ENCODE data around the gene RFC1. TPM values are rescaled to one million over a fixed set of nuclear protein-coding genes. Genes with fewer than 3 reads are reported as not detected.
"Not testable (repeated sequence)": the region's sequence is repeated elsewhere in the genome, so short reads cannot be mapped to it uniquely, and the experiment has no call there.

The RFC1 gene
- total RNA-seq, 1 donor from 2014 or later, result 22.3 TPM

DNA sequence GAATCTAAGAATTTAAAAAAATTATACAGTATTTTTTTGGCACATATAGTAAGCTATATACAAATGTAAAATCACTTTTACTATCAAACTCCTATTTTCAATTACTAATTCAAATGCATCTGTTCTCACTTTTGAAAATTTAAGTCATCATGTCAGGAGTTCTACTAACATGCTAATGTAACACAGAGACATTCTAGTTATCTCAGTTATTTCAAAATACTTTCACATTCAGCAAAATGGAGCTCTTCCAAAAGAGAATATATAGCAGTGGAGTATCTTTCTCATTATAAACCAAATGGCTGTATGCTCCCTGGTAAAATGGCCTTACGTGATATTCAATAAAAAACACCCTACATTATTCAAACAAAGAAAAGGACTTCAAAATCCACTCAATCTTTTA, 42.3 kb downstream of the RFC1 start:
- DNase-seq (ENCODE audit: low spot score), result no peak
- intact Hi-C loops (cut with DNase I), result no loop called here

DNA sequence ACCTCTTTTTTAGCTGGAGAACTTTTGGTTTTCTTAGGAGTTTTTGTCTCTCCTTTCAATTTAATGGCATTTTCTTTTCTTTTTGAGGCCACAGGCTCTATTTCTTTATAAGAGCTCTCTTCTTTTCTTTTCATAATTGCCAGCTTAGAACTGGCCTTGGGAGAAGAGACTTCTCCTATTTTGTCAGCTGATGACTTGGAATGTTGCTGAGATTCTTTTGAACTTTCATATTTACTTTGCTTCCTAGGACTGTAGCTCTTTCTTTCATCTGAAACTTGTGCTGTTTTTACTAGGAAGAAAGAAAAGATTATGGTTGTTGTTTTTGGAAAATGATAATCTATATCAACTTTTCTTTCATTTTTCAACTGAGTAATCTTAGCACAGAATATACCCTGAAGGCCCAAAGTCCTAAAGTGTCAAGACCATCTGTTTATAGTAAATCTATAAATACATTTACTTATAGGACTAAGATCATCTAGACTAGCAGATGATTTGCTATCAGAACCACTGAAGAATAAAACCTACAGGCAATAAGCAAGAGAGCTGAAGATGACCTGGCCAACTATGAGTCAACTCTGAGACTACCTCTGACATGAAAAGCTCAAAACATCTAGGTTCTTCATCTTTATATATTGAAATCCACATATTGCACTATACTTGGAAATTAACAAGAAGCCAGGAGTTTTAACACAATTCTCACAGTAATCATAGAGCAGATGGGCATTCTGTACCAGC, 45.6 kb downstream of the RFC1 start:
- intact Hi-C loops (cut with DNase I), result no loop called here
- no peak for DNase-seq (ENCODE audit: low spot score)

DNA sequence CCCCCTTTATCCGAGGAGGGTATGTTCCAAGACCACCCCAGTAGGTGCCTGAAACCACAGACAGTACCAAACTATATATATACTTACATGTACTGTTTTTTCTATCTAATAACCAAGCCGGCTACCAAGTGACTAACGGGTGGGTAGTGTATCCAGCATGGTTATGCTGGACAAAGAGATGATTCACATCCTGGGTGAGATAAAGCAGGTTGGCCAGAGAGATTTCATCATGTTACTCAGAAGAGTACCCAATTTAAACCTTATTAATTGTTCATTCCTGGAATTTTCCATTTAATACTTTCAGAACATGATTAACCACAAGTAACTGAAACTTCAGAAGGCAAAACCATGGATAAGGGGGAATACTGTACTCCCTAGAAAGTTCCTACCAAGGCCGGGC, 46.5 kb downstream of the RFC1 start:
- intact Hi-C loops (cut with DNase I), result no loop called here
- DNase-seq (ENCODE audit: low spot score), result no peak

DNA sequence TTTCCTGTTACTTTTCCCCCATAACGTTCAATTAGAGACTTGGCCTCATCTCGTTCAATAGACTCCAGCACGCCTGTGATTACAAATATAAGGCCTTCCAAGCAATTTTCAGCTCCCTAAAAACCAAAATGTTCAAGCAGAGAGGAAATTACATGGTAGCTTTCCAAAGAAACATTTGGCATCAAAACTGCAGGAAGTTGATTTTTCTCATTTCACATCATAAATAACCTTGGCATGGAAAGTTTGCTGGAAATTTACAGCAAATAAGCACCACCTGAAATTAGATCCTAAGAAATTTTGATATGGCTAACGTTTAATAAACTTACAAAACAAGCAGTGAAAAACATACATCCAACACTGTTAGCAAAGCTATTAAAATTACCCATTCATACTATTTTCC, 53.3 kb downstream of the RFC1 start:
- intact Hi-C loops (cut with DNase I), result no loop called here
- no peak for DNase-seq (ENCODE audit: low spot score)

DNA sequence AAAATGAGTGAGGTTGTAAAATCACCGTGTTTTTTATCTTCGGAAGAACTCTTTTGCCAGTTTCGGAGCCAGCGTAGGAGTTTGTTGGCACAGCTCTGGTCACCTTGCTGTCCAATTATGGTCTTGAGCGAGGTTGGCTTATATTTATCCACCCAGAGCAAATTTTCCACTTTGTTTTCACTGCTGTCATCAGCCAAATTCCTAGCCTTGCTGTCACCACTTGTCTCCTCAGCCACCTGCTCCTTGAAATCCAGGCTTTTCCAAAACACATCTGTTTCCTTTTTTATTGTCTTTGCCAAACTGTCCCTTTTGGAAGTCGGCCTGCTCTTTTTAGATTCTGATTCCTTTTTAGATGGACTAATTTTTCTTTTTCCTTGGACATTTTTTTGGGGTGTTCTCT, 57.6 kb downstream of the RFC1 start:
- no peak for DNase-seq (ENCODE audit: low spot score)
- intact Hi-C loops (cut with DNase I), result no loop called here

DNA sequence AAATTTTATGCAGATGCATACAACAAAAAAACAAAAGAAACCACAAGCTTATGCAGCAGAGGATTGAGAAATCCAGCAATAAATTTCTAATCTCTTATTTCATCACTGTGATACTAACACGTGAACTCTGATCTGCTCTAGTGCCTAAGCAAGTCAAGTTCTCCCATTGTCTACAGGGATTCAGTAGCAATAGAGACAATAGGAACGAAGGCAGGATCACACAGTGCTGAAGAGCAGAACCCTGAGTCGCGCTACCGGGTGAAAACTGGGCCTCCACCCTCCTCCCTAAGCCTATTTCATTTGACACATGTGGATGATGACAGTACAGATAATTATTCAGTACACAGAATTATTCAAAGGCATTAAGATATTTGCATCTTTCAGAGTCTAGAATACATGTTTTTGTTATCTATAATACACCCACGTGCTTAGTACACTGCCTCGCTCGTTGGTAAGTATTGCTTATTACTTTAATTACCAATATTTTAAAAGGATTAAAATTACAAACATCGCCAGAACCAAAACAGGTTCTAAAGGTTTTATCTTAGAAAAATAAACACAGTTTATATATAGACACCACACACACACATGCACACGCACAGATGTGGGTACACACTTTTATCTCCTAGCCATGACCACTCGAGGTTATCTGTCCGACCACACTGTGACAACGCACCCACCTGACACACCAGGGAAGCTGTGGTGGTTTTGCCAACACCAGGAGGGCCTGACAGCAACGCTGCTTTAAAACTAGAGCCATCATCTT, 60.1 kb downstream of the RFC1 start:
- intact Hi-C loops (cut with DNase I), result no loop called here
- DNase-seq (ENCODE audit: low spot score), result no peak

DNA sequence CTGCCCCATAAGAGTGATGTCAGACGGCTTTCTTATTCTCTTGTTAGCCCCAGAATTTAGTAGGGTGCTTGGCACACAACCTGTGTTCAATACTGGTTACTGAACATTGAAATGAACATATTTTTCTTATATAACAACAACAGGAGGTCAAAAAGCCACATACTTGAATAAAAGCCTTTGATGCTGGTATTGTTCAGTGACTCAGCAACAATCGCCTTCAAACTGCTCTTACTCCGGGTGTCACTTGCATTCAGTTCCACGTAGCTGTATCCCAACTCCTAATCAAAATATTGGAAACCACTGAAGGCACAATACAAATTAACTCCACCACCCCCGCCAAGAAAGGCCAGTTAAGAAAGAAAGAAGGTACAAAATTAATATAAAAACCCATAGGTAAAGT, 61.5 kb downstream of the RFC1 start:
- no peak for DNase-seq (ENCODE audit: low spot score)
- intact Hi-C loops (cut with DNase I), result no loop called here

DNA sequence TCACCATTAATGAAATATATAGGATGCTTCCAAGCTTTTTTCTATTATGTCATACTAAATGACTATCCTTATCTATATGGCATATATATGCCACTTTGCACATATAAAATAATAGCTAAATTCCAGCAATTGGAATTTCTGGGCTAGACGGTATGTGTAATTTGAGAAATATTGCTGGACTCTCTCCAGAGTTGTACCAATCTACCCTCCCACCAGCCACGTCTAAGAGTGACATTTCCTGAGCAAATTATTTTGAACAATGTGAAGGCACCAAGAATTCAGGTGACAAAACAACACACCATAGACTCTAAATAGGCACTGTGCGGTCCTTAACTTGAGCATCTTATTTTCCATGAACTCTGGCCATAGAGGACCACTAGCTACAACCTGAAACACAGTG, 62.3 kb downstream of the RFC1 start:
- intact Hi-C loops (cut with DNase I), result no loop called here
- no peak for DNase-seq (ENCODE audit: low spot score)

DNA sequence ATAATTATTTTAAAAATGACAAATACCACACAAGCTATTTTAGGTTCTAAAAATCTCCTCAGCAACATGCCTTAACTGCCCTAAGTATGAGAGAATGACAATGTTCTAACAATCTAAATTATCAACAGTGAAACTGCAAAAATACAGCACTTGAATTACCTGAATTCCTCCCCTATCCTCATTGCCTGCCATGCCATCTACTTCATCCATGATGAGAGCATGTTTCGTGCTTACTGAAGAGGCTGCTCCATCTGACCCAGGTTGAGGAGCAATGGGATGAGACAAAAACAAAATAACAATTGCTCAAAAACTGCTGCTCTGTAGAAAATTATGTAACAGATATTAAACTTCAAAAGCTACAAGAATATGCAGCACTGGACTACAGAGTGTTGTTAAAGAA, 63.3 kb downstream of the RFC1 start:
- intact Hi-C loops (cut with DNase I), result no loop called here
- DNase-seq (ENCODE audit: low spot score), result no peak

DNA sequence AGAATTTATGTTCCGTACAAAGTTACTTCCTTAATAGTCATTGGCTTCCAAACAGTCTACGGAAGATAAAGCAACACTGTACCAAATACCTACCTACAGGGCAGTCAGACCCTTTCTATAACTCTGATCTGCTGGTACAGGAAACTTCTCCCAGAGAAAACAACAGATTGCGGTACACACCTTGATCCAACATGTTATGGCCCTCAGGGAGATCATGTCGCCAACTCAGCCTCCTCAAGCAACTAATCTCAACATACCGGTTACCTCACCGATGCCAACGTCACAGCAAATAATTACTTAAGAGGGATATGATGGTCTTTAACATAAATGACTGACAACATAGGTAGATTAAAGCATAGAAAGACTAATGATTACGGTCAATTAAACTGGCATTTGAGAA, 70.4 kb downstream of the RFC1 start:
- intact Hi-C loops (cut with DNase I), result no loop called here
- DNase-seq (ENCODE audit: low spot score), result no peak

DNA sequence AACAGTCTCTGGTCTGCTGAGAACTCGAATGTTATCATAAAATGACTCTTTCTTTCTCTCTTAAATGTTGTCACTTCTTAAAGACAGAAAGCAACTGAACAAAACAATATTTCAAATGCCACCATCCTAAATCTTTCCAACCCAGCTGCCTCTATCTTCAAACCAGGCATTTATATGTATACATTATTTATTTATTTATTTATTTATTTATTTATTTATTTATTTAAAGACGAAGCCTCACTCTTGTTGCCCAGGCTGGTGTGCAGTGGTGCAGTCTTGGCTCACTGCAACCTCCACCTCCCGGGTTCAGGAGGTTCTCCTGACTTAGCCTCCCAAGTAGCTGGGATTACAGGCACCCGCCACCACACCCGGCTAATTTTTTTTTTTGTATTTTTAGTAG, 73.7 kb downstream of the RFC1 start:
- DNase-seq (ENCODE audit: low spot score); intact Hi-C loops (cut with DNase I): not testable (repeated sequence)

DNA sequence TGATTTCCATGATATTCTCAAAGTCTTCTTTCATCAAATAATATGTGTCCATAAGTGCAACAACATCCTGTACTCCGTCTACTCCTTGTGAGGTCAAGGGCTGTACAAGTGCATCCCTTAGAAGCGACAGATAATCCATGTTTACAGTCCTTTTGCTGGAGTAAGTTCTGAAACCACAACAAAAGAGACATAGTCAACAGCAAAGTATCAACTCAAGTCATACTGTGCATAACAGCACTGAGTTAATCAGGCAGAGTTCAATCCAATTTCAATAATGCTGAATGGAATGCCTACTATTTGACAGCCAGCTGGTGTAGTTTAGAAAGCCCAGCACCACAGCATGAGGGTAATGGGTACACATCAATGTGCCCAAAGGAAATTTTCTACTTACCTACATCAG, 74.5 kb downstream of the RFC1 start:
- no peak for DNase-seq (ENCODE audit: low spot score)
- intact Hi-C loops (cut with DNase I), result no loop called here

DNA sequence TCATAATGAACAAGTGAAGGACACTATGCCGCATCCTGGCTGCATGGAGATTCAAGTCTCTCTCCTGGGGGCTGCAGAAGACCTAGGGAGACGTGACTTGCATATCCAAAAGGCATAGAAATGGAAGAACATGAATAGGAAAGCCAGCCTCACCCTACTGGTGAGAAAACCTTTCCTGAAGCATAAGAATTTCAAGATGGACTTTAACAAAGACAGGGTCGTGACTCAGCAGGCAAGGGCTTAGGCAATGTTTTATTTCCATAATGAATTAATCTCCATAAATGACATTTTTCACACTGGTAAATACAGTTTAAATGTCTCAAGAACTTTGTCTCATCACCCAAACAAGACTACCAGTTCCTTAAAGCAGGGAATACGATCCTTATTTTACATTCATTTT, 78.9 kb downstream of the RFC1 start:
- intact Hi-C loops (cut with DNase I), result no loop called here

DNA sequence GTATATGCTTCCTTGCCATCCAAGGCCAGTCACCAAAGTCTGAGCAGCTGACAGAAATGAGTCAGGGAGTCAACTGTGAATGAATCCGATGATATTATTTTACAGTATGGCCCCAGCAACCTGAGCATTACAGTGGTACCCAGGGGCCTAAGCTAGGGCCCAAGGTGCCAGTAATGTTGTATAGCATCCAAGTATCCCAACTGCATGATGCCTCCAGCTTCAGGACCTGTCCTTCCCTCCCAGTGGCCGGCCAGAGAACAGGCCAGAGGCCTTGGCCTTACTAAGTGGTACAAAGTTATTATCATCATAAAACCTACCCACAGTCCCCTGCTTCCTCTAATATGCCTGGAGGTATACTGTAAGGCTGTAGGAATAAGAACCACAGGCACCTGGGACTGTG, 79.9 kb downstream of the RFC1 start:
- intact Hi-C loops (cut with DNase I), result no loop called here
- DNase-seq (ENCODE audit: low spot score), result no peak

More for the DNA sequence above, 78.9 kb downstream of the RFC1 start:
- DNase-seq (ENCODE audit: low spot score), result no peak

DNA sequence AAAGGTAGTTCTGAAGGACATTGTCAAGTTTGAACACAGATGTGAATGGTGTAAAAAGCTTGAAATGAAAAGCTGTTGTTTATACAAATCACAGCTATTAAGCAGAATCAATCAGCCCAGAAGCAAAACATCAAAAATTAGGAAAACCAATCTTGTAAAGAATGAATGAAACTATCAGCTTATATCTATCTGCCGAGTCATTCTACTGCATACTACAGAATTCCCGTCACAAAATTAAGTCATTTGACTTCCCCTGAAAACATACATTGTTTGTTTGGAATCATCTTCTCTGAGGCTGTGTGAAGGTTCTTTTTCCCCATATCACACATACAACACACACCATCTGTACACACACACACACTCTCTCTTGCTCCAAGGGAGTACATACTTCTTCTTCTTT, 80.3 kb downstream of the RFC1 start:
- intact Hi-C loops (cut with DNase I), result no loop called here
- no peak for DNase-seq (ENCODE audit: low spot score)

DNA sequence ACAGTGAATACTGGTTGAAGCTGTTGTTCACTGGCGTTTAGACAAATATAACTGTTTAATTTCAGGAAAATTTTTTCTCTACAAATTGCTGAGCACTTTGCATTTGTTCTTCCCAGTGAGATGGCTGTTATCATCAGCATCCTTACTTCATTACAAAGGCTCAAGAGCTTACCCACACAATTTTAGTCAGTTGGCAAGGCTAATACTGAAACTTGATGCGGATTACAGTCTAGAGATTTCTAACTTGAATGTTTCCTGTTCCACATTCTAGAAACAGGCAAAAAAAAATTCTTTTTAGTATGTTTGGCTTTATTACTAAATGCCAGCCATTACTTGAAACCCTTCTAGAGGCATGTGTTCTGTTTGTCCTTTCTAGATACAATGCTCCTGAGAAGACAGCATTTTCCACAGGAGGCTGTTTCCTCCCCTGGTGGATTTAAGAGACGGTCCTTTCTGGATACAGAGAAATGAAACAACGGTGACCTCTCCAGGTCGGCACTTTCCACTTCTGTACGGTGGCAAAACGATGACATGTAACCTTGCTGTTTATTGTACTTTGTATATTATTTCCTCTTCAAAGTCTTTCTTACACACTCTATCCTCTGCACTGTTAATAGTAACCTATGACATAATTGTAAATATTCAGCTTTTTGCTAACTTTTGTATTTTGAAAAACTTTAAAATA, 80.9 kb downstream of the RFC1 start:
- no peak for DNase-seq (ENCODE audit: low spot score)
- intact Hi-C loops (cut with DNase I), result no loop called here

DNA sequence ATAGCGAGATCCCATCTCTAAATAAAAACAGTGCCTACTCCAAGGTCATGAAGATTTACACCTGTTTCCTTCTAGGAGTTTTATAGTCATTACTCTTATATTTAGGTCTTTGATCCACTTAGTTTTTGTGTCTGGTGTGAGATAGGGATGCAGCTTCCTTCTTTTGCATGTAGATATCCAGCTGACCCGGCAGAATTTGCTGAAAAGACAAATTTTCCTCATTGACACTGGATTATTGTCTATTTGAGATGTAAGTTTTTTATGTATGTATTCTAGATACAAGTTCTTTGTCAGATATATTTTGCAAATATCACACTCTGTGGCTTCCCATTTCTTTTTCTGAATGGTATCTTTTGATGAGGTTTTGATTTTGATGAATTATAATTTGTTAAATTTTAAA, 85.4 kb downstream of the RFC1 start:
- no peak for DNase-seq (ENCODE audit: low spot score)
- intact Hi-C loops (cut with DNase I), result no loop called here

DNA sequence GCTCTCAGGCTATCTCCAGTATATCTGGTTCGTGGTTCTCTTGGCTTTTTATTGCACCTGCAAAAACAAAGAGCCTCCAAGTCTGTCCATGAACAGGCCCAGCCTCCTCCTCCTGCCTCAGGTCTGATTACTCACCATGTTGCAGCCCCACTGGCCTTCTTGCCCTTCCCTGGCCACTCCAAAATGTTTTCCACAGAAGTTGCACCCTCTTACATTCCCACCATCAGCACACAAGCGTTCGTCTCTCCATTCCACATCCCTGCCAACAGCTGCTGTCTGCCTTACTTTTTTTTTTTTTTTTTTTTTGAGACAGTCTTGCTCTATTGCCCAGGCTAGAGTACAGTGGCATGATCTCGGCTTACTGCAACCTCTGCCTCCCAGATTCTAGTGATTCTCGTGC, 86.7 kb downstream of the RFC1 start:
- no peak for DNase-seq (ENCODE audit: low spot score)

DNA sequence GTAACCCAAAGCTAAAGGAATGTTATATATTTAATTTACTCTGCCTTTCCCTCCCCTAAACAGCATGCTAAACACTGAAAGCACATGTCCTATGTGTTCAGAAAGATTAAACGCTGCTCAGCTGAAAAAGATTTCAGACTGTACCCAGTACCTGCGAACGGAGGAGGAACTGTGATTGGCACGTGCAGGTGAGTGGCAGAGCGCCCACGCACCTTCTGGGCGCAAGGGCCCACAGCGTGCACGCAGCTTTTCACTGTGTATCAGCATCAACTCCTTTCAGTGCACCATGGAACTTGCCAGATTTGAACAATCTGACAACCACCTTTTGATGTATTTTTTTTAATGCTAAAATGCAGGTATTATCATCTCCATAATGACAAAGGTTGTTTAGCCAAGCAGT, 87.7 kb downstream of the RFC1 start:
- intact Hi-C loops (cut with DNase I), result no loop called here
- no peak for DNase-seq (ENCODE audit: low spot score)

More for the DNA sequence above, 86.7 kb downstream of the RFC1 start:
- intact Hi-C loops (cut with DNase I), result no loop called here

DNA sequence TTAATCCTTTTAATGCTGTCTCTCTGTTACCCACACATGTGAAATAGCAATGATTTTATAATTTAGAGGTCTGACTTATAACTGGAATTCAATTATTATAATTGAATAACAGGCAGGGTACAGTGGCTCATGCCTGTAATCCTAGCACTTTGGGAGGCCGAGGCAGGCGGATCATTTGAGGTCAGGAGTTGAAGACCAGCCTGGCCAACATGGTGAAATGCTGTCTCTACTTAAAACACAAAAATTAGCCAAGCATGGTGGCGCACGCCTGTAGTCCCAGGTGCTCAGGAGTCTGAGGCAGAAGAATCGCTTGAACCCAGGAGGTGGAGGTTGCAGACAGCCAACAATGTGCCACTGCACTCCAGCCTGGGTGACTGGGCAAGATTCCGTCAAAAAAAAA, 88.5 kb downstream of the RFC1 start:
- DNase-seq (ENCODE audit: low spot score); intact Hi-C loops (cut with DNase I): not testable (repeated sequence)

DNA sequence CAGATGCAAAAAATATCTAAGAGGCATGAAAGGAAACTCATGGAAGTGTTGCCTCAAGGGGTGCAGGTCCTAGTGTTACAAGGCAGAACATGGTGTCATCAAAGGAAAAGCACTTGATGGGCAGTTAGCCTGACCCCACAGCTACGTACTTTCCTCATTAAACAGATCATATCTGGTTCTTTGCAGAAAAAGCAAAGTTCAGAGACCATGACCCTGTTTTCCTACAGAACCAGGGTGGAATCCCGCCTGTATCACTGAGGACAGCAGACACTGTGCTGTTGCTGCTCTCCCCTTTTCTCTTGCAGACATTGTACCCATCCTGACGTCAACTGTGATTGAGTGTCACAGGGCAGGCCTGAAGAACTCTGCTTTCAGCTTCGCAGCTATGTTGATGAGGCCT, 91.7 kb downstream of the RFC1 start:
- intact Hi-C loops (cut with DNase I), result no loop called here
- DNase-seq (ENCODE audit: low spot score), result no peak

All from cardiac septum (tissue), 1 donor.